GM10847 (cell line): ENCODE measurements around the gene DENND1A.

Experiments
- POLR2A ChIP-seq: IDR thresholded peaks from 2 replicates; pipeline ENCODE4 v1.6.1; 2011; ENCODE audit not compliant: insufficient read length; ENCODE audit errors: extremely low read depth

The DENND1A gene

GRCh38 chr9:123365287-123365880, 564.5 kb downstream of the DENND1A start:
- no peak for TF ChIP-seq POLR2A

GRCh38 chr9:123364241-123364824, 565.6 kb downstream of the DENND1A start:
- TF ChIP-seq POLR2A, result no peak

GRCh38 chr9:123362856-123363255, 567.1 kb downstream of the DENND1A start:
- TF ChIP-seq POLR2A, result no peak

GRCh38 chr9:123361731-123362510, 568.0 kb downstream of the DENND1A start:
- TF ChIP-seq POLR2A, result no peak

GRCh38 chr9:123361086-123361730, 568.7 kb downstream of the DENND1A start:
- TF ChIP-seq POLR2A, result no peak

GRCh38 chr9:123360161-123361085, 569.5 kb downstream of the DENND1A start:
- no peak for TF ChIP-seq POLR2A

GRCh38 chr9:123359546-123359945, 570.4 kb downstream of the DENND1A start:
- TF ChIP-seq POLR2A, result no peak

GRCh38 chr9:123359106-123359505, 570.8 kb downstream of the DENND1A start:
- no peak for TF ChIP-seq POLR2A

- TF ChIP-seq POLR2A, result no peak
Observed at GRCh38 chr9:123358181-123358905, 571.6 kb downstream of the DENND1A start.

GRCh38 chr9:123357743-123358059, 572.2 kb downstream of the DENND1A start:
- TF ChIP-seq POLR2A, result no peak

GRCh38 chr9:123356851-123357742, 572.8 kb downstream of the DENND1A start:
- no peak for TF ChIP-seq POLR2A

- no peak for TF ChIP-seq POLR2A
Observed at GRCh38 chr9:123355761-123356431, 574.0 kb downstream of the DENND1A start, which contains the start of gene CRB2. Gene CRB2, plus strand, starts transcription at chr9:123356197. Its CDS starts 64 bp downstream, at chr9:123356261.
